ENCODE measurements around the gene USP17L13.
"Not testable (repeated sequence)": the region's sequence is repeated elsewhere in the genome, so short reads cannot be mapped to it uniquely, and the experiment has no call there.

DNA sequence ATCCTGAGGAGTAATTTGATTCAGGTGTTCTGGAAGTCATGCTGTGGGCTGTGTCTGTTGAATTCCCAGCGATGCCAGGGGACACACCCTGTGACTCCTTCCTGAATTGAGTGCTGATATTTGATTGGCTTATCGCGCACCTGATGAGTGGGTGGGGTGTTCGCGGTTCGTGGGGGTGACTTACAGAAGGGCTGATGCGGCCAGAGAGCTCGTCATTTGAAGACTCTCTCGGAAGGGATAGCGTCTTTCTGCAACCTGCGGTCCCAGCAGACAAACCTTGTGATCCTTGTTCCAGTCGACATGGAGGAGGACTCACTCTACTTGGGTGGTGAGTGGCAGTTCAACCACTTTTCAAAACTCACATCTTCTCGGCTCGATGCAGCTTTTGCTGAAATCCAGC is at the start of gene USP17L13:
- TF ChIP-seq, protein P1, sequence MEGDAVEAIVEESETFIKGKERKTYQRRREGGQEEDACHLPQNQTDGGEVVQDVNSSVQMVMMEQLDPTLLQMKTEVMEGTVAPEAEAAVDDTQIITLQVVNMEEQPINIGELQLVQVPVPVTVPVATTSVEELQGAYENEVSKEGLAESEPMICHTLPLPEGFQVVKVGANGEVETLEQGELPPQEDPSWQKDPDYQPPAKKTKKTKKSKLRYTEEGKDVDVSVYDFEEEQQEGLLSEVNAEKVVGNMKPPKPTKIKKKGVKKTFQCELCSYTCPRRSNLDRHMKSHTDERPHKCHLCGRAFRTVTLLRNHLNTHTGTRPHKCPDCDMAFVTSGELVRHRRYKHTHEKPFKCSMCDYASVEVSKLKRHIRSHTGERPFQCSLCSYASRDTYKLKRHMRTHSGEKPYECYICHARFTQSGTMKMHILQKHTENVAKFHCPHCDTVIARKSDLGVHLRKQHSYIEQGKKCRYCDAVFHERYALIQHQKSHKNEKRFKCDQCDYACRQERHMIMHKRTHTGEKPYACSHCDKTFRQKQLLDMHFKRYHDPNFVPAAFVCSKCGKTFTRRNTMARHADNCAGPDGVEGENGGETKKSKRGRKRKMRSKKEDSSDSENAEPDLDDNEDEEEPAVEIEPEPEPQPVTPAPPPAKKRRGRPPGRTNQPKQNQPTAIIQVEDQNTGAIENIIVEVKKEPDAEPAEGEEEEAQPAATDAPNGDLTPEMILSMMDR (conservative IDR thresholded peaks at IDR 0.05), result not testable (repeated sequence)
- not testable (repeated sequence) for TF ChIP-seq EZH2 (IDR thresholded peaks at IDR 0.05; ENCODE audit: low read depth)
